GM19455 (cell line): ENCODE data around the gene WWOX.

Experiments
- ATAC-seq: cut with Tn5 transposase; IDR thresholded peaks from one replicate; pipeline ENCODE4 v1.9.1; 2021; ENCODE audit not compliant: unreplicated experiment

The WWOX gene

GRCh38 chr16:79069121-79069520 is 969.7 kb downstream of the WWOX start:
- ATAC-seq: no peak

GRCh38 chr16:79069633-79070032 is 970.2 kb downstream of the WWOX start:
- ATAC-seq: no peak

GRCh38 chr16:79071424-79071823 is 972.0 kb downstream of the WWOX start:
- no peak for ATAC-seq

- no peak for ATAC-seq
These were observed 973.1 kb downstream of the WWOX start for GRCh38 chr16:79072517-79072916.

GRCh38 chr16:79073566-79073965 is 974.1 kb downstream of the WWOX start:
- no peak for ATAC-seq

GRCh38 chr16:79074541-79074940 is 975.1 kb downstream of the WWOX start:
- no peak for ATAC-seq

- no peak for ATAC-seq
These were observed 975.5 kb downstream of the WWOX start for GRCh38 chr16:79074951-79075350.

GRCh38 chr16:79076047-79076767 is 976.8 kb downstream of the WWOX start:
- no peak for ATAC-seq

GRCh38 chr16:79077346-79077745 is 977.9 kb downstream of the WWOX start:
- no peak for ATAC-seq

GRCh38 chr16:79079656-79080420 is 980.4 kb downstream of the WWOX start:
- ATAC-seq: no peak

- no peak for ATAC-seq
These were observed 982.0 kb downstream of the WWOX start for GRCh38 chr16:79081297-79082066.

- no peak for ATAC-seq
These were observed 983.5 kb downstream of the WWOX start for GRCh38 chr16:79082970-79083369.

GRCh38 chr16:79083508-79084299 is 984.2 kb downstream of the WWOX start:
- ATAC-seq: no peak

- ATAC-seq: no peak
These were observed 989.5 kb downstream of the WWOX start for GRCh38 chr16:79088971-79089370.

GRCh38 chr16:79089735-79090284 is 990.4 kb downstream of the WWOX start:
- no peak for ATAC-seq

GRCh38 chr16:79090966-79091365 is 991.5 kb downstream of the WWOX start:
- ATAC-seq: no peak

- ATAC-seq: no peak
These were observed 993.4 kb downstream of the WWOX start for GRCh38 chr16:79092846-79093245.

- no peak for ATAC-seq
These were observed 994.1 kb downstream of the WWOX start for GRCh38 chr16:79093554-79093967.

GRCh38 chr16:79096246-79096645 is 996.8 kb downstream of the WWOX start:
- ATAC-seq: no peak

- ATAC-seq: no peak
These were observed 997.7 kb downstream of the WWOX start for GRCh38 chr16:79097166-79097565.

- ATAC-seq: no peak
These were observed 998.3 kb downstream of the WWOX start for GRCh38 chr16:79097771-79098170.
